HTERT RPE-1 (cell line): ENCODE results near the gene C1QTNF7.

Experiments
- in situ Hi-C: fragments of 300-500 bp; cut with MboI; formaldehyde crosslinking; loops from 4 replicates; pipeline ENCODE4 v1.14.3; 2020; ENCODE audit warnings: low sequenced_read_pairs

The C1QTNF7 gene

DNA sequence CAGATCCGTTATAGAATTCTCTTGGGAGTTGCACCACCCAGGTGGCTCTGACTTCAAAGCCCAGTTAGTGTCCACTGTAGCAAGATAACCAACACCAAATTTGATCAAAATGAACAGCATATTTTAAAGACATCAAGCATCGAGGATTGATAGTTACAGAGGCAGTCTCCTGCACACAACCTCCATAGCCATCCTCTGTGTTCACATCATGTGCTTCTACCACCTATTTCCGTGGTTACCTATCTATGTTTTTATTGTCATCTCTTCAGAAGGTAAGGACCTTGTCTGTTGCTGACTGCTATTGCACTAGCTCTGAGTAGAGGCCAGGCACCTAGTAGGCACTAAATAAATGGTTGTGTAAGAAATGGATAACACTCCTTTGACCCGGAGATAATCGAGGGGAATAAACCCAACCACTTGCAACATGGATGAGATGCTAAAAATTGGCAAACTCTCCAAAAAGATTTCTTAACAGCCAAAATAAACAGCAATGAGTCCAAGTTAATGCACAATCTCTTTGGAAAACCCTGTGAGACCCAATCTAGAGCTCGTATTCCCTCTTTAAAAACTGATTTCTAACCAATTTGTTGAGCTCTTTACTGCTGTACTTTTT, 14.7 kb upstream of the C1QTNF7 start:
- in situ Hi-C loops = no loop called here

- in situ Hi-C loops = no loop called here
Observed at GRCh38 chr4:15413623-15414019, 14.2 kb upstream of the C1QTNF7 start.

- in situ Hi-C loops = no loop called here
Observed at GRCh38 chr4:15414551-15415091, 13.2 kb upstream of the C1QTNF7 start.

GRCh38 chr4:15416357-15417232, 11.2 kb upstream of the C1QTNF7 start:
- in situ Hi-C loops = no loop called here

GRCh38 chr4:15417233-15417660, 10.6 kb upstream of the C1QTNF7 start:
- in situ Hi-C loops = no loop called here

DNA sequence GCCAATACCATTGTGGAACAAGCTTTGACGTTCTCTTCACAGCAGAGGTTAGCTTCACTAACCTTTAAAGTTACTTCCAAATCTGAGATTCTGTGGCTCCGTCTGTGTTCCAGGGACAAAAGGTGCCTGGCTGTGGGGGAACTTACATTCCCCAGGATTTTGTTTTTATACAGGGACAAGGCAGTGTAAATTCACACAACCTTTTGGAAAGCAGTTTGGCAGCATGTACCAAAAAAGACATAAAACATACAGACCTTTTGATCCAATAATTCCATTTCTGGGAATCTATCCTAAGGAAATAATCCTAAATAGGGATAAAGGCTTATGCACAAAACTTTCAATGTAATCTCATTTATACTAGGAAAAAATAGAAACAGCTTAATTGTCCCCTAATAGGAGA, 8.9 kb upstream of the C1QTNF7 start:
- in situ Hi-C loops = no loop called here

GRCh38 chr4:15420642-15421041, 7.2 kb upstream of the C1QTNF7 start:
- in situ Hi-C loops = no loop called here

DNA sequence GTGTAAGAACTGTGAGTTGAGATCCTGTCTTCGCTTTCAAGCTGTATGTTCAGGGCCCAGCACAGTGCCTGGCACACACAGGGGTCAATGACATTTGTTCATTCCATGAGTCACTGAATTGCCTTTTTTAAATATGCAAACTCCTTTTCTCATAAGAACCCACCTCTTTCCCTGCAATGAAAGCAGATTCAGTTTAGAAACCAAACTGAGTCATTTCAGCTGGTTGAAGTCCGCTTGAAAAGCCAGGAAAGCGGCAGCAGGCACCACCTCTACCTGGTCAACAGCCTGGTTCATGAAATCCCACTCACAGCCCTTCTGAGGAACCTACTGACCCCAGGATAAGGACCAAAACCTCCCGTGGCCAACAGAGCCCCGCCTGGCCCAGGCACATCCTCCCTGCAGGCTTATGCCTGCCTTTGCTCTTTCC, 4.5 kb upstream of the C1QTNF7 start:
- in situ Hi-C loops = no loop called here

DNA sequence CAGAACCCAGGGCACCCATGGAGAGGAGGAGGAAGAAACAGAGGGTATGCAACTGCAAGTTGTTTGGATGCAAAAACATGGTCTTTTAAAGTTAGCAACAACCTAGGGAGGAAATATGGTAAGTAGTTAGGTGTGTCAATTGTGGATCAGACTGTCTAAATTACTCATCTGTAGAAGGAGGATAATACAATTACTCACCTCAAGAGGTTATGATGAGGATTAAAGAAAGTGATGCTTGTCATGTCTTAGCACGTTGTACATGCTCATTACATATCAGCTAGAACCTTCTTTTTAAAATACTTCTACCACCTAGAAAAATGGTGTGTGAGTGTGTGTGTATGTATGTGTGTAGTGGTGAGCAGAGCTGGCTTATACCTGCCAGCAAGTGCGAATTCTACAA, 2.3 kb upstream of the C1QTNF7 start:
- in situ Hi-C loops = no loop called here

GRCh38 chr4:15427161-15427560, 672 bp upstream of the C1QTNF7 start:
- in situ Hi-C loops = no loop called here

- in situ Hi-C loops = no loop called here
Observed at GRCh38 chr4:15428611-15429010, 778 bp downstream of the C1QTNF7 start.

DNA sequence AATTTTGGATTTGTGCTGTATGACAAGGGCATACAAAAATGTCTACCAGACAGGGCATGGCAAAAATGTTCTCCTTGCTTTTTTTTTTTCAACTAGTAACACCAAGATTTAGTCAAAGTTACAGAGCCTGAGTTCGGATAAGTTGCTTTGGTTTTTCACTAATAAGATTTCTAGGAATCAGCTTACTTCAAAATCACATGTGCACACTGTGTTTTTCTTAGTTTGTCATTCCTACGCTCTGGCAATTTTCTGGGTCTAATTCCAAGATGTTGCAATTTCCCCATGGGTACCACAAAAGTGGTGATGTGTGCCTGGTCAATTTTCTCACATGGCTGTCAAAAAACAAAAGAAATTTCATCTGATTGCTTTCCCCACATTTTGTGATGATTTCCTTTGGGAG, 6.3 kb downstream of the C1QTNF7 start:
- in situ Hi-C loops = no loop called here

- in situ Hi-C loops = no loop called here
Observed at GRCh38 chr4:15434676-15435075, 6.8 kb downstream of the C1QTNF7 start.

GRCh38 chr4:15436513-15436912, 8.7 kb downstream of the C1QTNF7 start:
- in situ Hi-C loops = no loop called here

GRCh38 chr4:15438939-15439524, 11.2 kb downstream of the C1QTNF7 start:
- in situ Hi-C loops = no loop called here

GRCh38 chr4:15443371-15444160, 15.7 kb downstream of the C1QTNF7 start:
- in situ Hi-C loops = no loop called here

GRCh38 chr4:15444276-15444675, 16.4 kb downstream of the C1QTNF7 start:
- in situ Hi-C loops = no loop called here

GRCh38 chr4:15444879-15445547, 17.2 kb downstream of the C1QTNF7 start:
- in situ Hi-C loops = no loop called here

- in situ Hi-C loops = no loop called here
Observed at GRCh38 chr4:15451181-15451865, 23.5 kb downstream of the C1QTNF7 start.
